ENCODE results near the gene PTPRG. TPM values are rescaled to one million over a fixed set of nuclear protein-coding genes. Genes with fewer than 3 reads are reported as not detected.

The PTPRG gene
- total RNA-seq, 1 donor from 2014 or later = 11.1 TPM

- DNase-seq (ENCODE audit: low read depth) = no peak
- no peak for TF ChIP-seq CTCF (IDR thresholded peaks at IDR 0.05; ENCODE audit: insufficient read depth, low read length, severe bottlenecking)
- Histone ChIP-seq H3K27me3 (ENCODE audit: control insufficient read depth, insufficient read depth, low read length) (no peaks in the 10 kb centered on the region), H3K4me3 (ENCODE audit: low read depth, low read length) (no peak overlapping the region), H3K36me3 (ENCODE audit: control insufficient read depth, insufficient read depth, low read length) (no peaks in the 10 kb centered on the region)
- FAIRE-seq = no peak
These were observed 535.8 kb downstream of the PTPRG start for GRCh38 chr3:62097121-62097520.

- no peak for DNase-seq (ENCODE audit: low read depth)
- no peak overlapping the region for H3K4me3 ChIP-seq (ENCODE audit: low read depth, low read length)
- H3K36me3 ChIP-seq (ENCODE audit: control insufficient read depth, insufficient read depth, low read length) = no peaks in the 10 kb centered on the region
- TF ChIP-seq CTCF (IDR thresholded peaks at IDR 0.05; ENCODE audit: insufficient read depth, low read length, severe bottlenecking) = no peak
- no peak for FAIRE-seq
- no peaks in the 10 kb centered on the region for H3K27me3 ChIP-seq (ENCODE audit: control insufficient read depth, insufficient read depth, low read length)
These were observed 537.4 kb downstream of the PTPRG start for GRCh38 chr3:62098646-62099365.

GRCh38 chr3:62100282-62100989 is 539.1 kb downstream of the PTPRG start:
- FAIRE-seq (no peak), DNase-seq (ENCODE audit: low read depth) (no peak)
- no peaks in the 10 kb centered on the region for H3K36me3 ChIP-seq (ENCODE audit: control insufficient read depth, insufficient read depth, low read length)
- H3K4me3 ChIP-seq (ENCODE audit: low read depth, low read length) = no peak overlapping the region
- no peaks in the 10 kb centered on the region for H3K27me3 ChIP-seq (ENCODE audit: control insufficient read depth, insufficient read depth, low read length)
- no peak for TF ChIP-seq CTCF (IDR thresholded peaks at IDR 0.05; ENCODE audit: insufficient read depth, low read length, severe bottlenecking)

- H3K27me3 ChIP-seq (ENCODE audit: control insufficient read depth, insufficient read depth, low read length) = no peaks in the 10 kb centered on the region
- no peak for TF ChIP-seq CTCF (IDR thresholded peaks at IDR 0.05; ENCODE audit: insufficient read depth, low read length, severe bottlenecking)
- H3K4me3 ChIP-seq (ENCODE audit: low read depth, low read length) = no peak overlapping the region
- DNase-seq (ENCODE audit: low read depth) (no peak), FAIRE-seq (no peak)
- H3K36me3 ChIP-seq (ENCODE audit: control insufficient read depth, insufficient read depth, low read length) = no peaks in the 10 kb centered on the region
These were observed 540.1 kb downstream of the PTPRG start for GRCh38 chr3:62101488-62101887.

- no peak for TF ChIP-seq CTCF (IDR thresholded peaks at IDR 0.05; ENCODE audit: insufficient read depth, low read length, severe bottlenecking)
- DNase-seq (ENCODE audit: low read depth) = no peak
- H3K27me3 ChIP-seq (ENCODE audit: control insufficient read depth, insufficient read depth, low read length) = no peaks in the 10 kb centered on the region
- no peak overlapping the region for H3K4me3 ChIP-seq (ENCODE audit: low read depth, low read length)
- H3K36me3 ChIP-seq (ENCODE audit: control insufficient read depth, insufficient read depth, low read length) = no peaks in the 10 kb centered on the region
- no peak for FAIRE-seq
These were observed 542.2 kb downstream of the PTPRG start for GRCh38 chr3:62103531-62103930.
